GM12865 (cell line): ENCODE results near the gene ABHD5.

Experiments
- DNase-seq: peaks from one replicate; pipeline ENCODE4 v3.0.0; 2010; ENCODE audit warnings: low read depth
- H3K4me3 ChIP-seq: 2 replicates; pipeline ENCODE4 v1.5.1; 2011; ENCODE audit warnings: mild to moderate bottlenecking, low read depth, low read length, control low read depth
- CTCF ChIP-seq: IDR thresholded peaks from 2 replicates; pipeline ENCODE4 v1.5.1; 2011; ENCODE audit warnings: low read length, control low read depth, low read depth, inconsistent platforms; ENCODE audit not compliant: insufficient read depth; ENCODE audit errors: missing control alignments

ABHD5 gene

GRCh38 chr3:43733459-43734384, 43.0 kb downstream of the ABHD5 start:
- no peak overlapping the region for H3K4me3 ChIP-seq
- no peak for DNase-seq
- TF ChIP-seq CTCF, result no peak

- no peak for TF ChIP-seq CTCF
- H3K4me3 ChIP-seq, result no peak overlapping the region
- no peak for DNase-seq
These were observed 43.9 kb downstream of the ABHD5 start for GRCh38 chr3:43734685-43735084.

GRCh38 chr3:43735618-43736017, 44.9 kb downstream of the ABHD5 start:
- no peak for TF ChIP-seq CTCF
- no peak overlapping the region for H3K4me3 ChIP-seq
- no peak for DNase-seq

- no peak for DNase-seq
- H3K4me3 ChIP-seq, result no peak overlapping the region
These were observed 46.1 kb downstream of the ABHD5 start for GRCh38 chr3:43736558-43737440.

GRCh38 chr3:43738305-43738704, 47.6 kb downstream of the ABHD5 start:
- DNase-seq, result no peak
- H3K4me3 ChIP-seq, result no peak overlapping the region
- TF ChIP-seq CTCF, result no peak

More at GRCh38 chr3:43736558-43737440, 46.1 kb downstream of the ABHD5 start:
- TF ChIP-seq CTCF, result no peak

- no peak for TF ChIP-seq CTCF
- DNase-seq, result no peak
- H3K4me3 ChIP-seq, result no peak overlapping the region
These were observed 52.2 kb downstream of the ABHD5 start for GRCh38 chr3:43742920-43743319.
